H1 (cell line): ENCODE measurements around the gene YIF1B. TPM values are rescaled to one million over a fixed set of nuclear protein-coding genes. Genes with fewer than 3 reads are reported as not detected.
A peak's percentile ranks its signal among the peaks of the same experiment; 100 is the strongest.
"Not testable (repeated sequence)": the region's sequence is repeated elsewhere in the genome, so short reads cannot be mapped to it uniquely, and the experiment has no call there.

Experiments
- CTCF ChIA-PET: fragments of 300-600 bp; sonication (Branson Sonifier 250); formaldehyde crosslinking; loops from one replicate; lab custom pipeline; 2021; ENCODE audit not compliant: partially characterized antibody; lab: Charles Lee
- POLR2A ChIA-PET: fragments of 300-600 bp; sonication (Branson Sonifier 250); formaldehyde crosslinking; loops from one replicate; lab custom pipeline; 2021; ENCODE audit warnings: inconsistent platforms; ENCODE audit not compliant: partially characterized antibody; lab: Charles Lee
- DNase-seq, 2 experiments: peaks; one replicate each; pipeline versions ENCODE4 v3.0.0 to v3.0.0-alpha.2; 2010 to 2022; ENCODE audit warnings: low spot score in 2 of 2, low read depth in 1 of 2, mixed read lengths in 1 of 2
- FAIRE-seq: peaks from 2 replicates; lab custom pipeline; 2011; peaks lifted over from hg19 to GRCh38; lab: Jason Lieb, UNC
- H2AFZ ChIP-seq: 2 replicates; pipeline ENCODE4 v1.8.1; 2012; ENCODE audit warnings: low read length, inconsistent platforms
- H2AK5ac ChIP-seq: 2 replicates; pipeline ENCODE4 v1.6.1; 2013; ENCODE audit warnings: low read depth, low read length
- H2BK120ac ChIP-seq: replicated peaks from 2 replicates; pipeline ENCODE3; 2013; ENCODE audit warnings: low read depth, low read length, inconsistent platforms
- H2BK12ac ChIP-seq: 2 replicates; pipeline ENCODE4 v1.6.1; 2013; ENCODE audit warnings: low read depth, low read length
- H2BK15ac ChIP-seq: 2 replicates; pipeline ENCODE4 v1.6.1; 2013; ENCODE audit warnings: low read length
- H2BK20ac ChIP-seq: 2 replicates; pipeline ENCODE4 v1.6.1; 2013; ENCODE audit warnings: low read length
- H2BK5ac ChIP-seq: 2 replicates; pipeline ENCODE4 v1.6.1; 2013; ENCODE audit warnings: low read depth, low read length
- H3K14ac ChIP-seq: 2 replicates; pipeline ENCODE4 v1.6.1; 2013; ENCODE audit warnings: inconsistent platforms; ENCODE audit not compliant: insufficient read length
- H3K18ac ChIP-seq: 2 replicates; pipeline ENCODE4 v1.6.1; 2013; ENCODE audit warnings: low read length; ENCODE audit errors: extremely low read depth
- H3K23ac ChIP-seq: 2 replicates; pipeline ENCODE4 v1.6.1; 2013; ENCODE audit warnings: inconsistent platforms; ENCODE audit not compliant: insufficient read length
- H3K23me2 ChIP-seq: 2 replicates; pipeline ENCODE4 v1.6.1; 2013; ENCODE audit warnings: low read depth, low read length
- H3K27ac ChIP-seq: 2 replicates; pipeline ENCODE4 v1.6.1; 2011; ENCODE audit warnings: low read depth, low read length, inconsistent platforms
- H3K27me3 ChIP-seq, 4 experiments: replicated peaks in 1 of 4; 1 replicate in 1 of 4; 2 replicates in 3 of 4; pipeline versions ENCODE4 v1.6.1 to v1.8.1; 2011 to 2013; ENCODE audit warnings: low read length in 3 of 4, mild to moderate bottlenecking in 3 of 4, inconsistent platforms in 2 of 4, mixed read lengths in 2 of 4, moderate library complexity in 1 of 4; ENCODE audit not compliant: control insufficient read depth in 3 of 4, insufficient read depth in 3 of 4; ENCODE audit errors: extremely low read depth in 1 of 4
- H3K36me3 ChIP-seq, 4 experiments: 2 replicates each; pipeline versions ENCODE4 v1.6.1 to v1.8.1; 2011 to 2013; ENCODE audit warnings: mild to moderate bottlenecking in 4 of 4, low read length in 3 of 4, moderate library complexity in 2 of 4, control low read depth in 1 of 4, inconsistent platforms in 1 of 4; ENCODE audit not compliant: insufficient read depth in 4 of 4, control insufficient read depth in 2 of 4
- H3K4ac ChIP-seq: replicated peaks from 2 replicates; pipeline ENCODE3; 2013; ENCODE audit warnings: low read length, low read depth, mixed read lengths, inconsistent platforms; ENCODE audit not compliant: insufficient read length
- H3K4me1 ChIP-seq, 4 experiments: replicated peaks in 1 of 4; 1 replicate in 1 of 4; 2 replicates in 3 of 4; pipeline versions ENCODE4 v1.6.1 to v1.8.1; 2011 to 2013; ENCODE audit warnings: low read length in 3 of 4, inconsistent platforms in 2 of 4, mixed read lengths in 1 of 4; ENCODE audit not compliant: insufficient read depth in 4 of 4, control insufficient read depth in 3 of 4
- H3K4me2 ChIP-seq, 2 experiments: 2 replicates each; pipeline versions ENCODE4 v1.6.1 to v1.8.1; 2011 to 2013; ENCODE audit warnings: low read depth in 2 of 2, low read length in 2 of 2, control low read depth in 1 of 2, inconsistent platforms in 1 of 2, mild to moderate bottlenecking in 1 of 2; ENCODE audit not compliant: insufficient read depth in 1 of 2
- H3K4me3 ChIP-seq, 4 experiments: fragments of 200-600, 300-600 bp in 1 of 4; sonication (generic), shearing (Covaris generic), sonication (Bioruptor Twin) in 1 of 4; 2 replicates each; pipeline versions ENCODE4 v1.5.1 to v1.8.1; 2011 to 2016; ENCODE audit warnings: low read length in 4 of 4, low read depth in 3 of 4, control low read depth in 2 of 4, inconsistent platforms in 2 of 4, mild to moderate bottlenecking in 2 of 4, mixed read lengths in 1 of 4, moderate library complexity in 1 of 4; ENCODE audit not compliant: insufficient read depth in 2 of 4; ENCODE audit errors: extremely low read depth in 1 of 4
- H3K56ac ChIP-seq: replicated peaks from 2 replicates; pipeline ENCODE3; 2013; ENCODE audit warnings: low read depth, mild to moderate bottlenecking, mixed read lengths, low read length, inconsistent platforms; ENCODE audit not compliant: insufficient read length
- H3K79me1 ChIP-seq: 2 replicates; pipeline ENCODE4 v1.6.1; 2013; ENCODE audit warnings: low read depth, low read length, control low read depth
- H3K79me2 ChIP-seq, 2 experiments: 2 replicates each; pipeline versions ENCODE4 v1.6.1 to v1.8.1; 2012 to 2013; ENCODE audit warnings: low read length in 2 of 2, mild to moderate bottlenecking in 2 of 2, inconsistent platforms in 1 of 2; ENCODE audit not compliant: insufficient read depth in 2 of 2, control insufficient read depth in 1 of 2
- H3K9ac ChIP-seq, 4 experiments: replicated peaks in 1 of 4; 1 replicate in 1 of 4; 2 replicates in 3 of 4; pipeline versions ENCODE4 v1.6.1 to v1.8.1; 2011 to 2013; ENCODE audit warnings: low read depth in 3 of 4, low read length in 3 of 4, control low read depth in 2 of 4, mild to moderate bottlenecking in 2 of 4, moderate library complexity in 2 of 4, inconsistent platforms in 1 of 4; ENCODE audit errors: extremely low read depth in 1 of 4
- H3K9me3 ChIP-seq, 2 experiments: 2 replicates each; pipeline versions ENCODE4 v1.6.1 to v1.8.1; 2012 to 2013; ENCODE audit warnings: mild to moderate bottlenecking in 2 of 2, moderate library complexity in 2 of 2, control low read depth in 1 of 2, inconsistent platforms in 1 of 2, low read depth in 1 of 2, low read length in 1 of 2, mixed read lengths in 1 of 2; ENCODE audit not compliant: insufficient read depth in 2 of 2
- H4K20me1 ChIP-seq, 2 experiments: replicated peaks in 1 of 2; 2 replicates each; pipeline versions ENCODE3 to v1.8.1; 2011 to 2013; ENCODE audit warnings: inconsistent platforms in 2 of 2, low read length in 2 of 2, mild to moderate bottlenecking in 1 of 2; ENCODE audit not compliant: insufficient read depth in 2 of 2, control insufficient read depth in 1 of 2
- H4K5ac ChIP-seq: 2 replicates; pipeline ENCODE4 v1.6.1; 2013; ENCODE audit warnings: low read length, low read depth, mixed read lengths, inconsistent platforms; ENCODE audit not compliant: insufficient read length
- H4K8ac ChIP-seq: 2 replicates; pipeline ENCODE4 v1.8.0; 2013; ENCODE audit warnings: mild to moderate bottlenecking, moderate library complexity, low read length, inconsistent platforms; ENCODE audit not compliant: insufficient read depth; ENCODE audit errors: extremely low read depth
- H4K91ac ChIP-seq: replicated peaks from 2 replicates; pipeline ENCODE3; 2013; ENCODE audit warnings: low read length, mixed read lengths, inconsistent platforms; ENCODE audit not compliant: insufficient read length
- CREB1 ChIP-seq: IDR thresholded peaks from 2 replicates; pipeline ENCODE4 v1.6.1; 2012; ENCODE audit warnings: inconsistent platforms
- KDM4A ChIP-seq: IDR thresholded peaks from one replicate; pipeline ENCODE4 v1.7.1; 2012; ENCODE audit warnings: low read depth, mild to moderate bottlenecking, moderate library complexity, low read length, inconsistent platforms; ENCODE audit not compliant: severe bottlenecking
- SIN3A ChIP-seq, 2 experiments: IDR thresholded peaks in 1 of 2; conservative IDR thresholded peaks in 1 of 2; 2 replicates each; pipeline ENCODE4 v1.6.1; 2011 to 2012; ENCODE audit warnings: low read length in 2 of 2, improper control_type of control experiment in 1 of 2, low read depth in 1 of 2, mild to moderate bottlenecking in 1 of 2
- SP1 ChIP-seq: IDR thresholded peaks from 2 replicates; pipeline ENCODE4 v1.6.1; 2011; ENCODE audit warnings: low read depth, low read length
- SP2 ChIP-seq: IDR thresholded peaks from 2 replicates; pipeline ENCODE4 v1.6.1; 2012; ENCODE audit warnings: mild to moderate bottlenecking, low read length, inconsistent platforms
- TBP ChIP-seq: IDR thresholded peaks from 2 replicates; pipeline ENCODE4 v1.6.1; 2011; ENCODE audit warnings: low read depth, low read length, improper control_type of control experiment
- WGBS, 2 experiments: shearing (Covaris generic) in 1 of 2; methylation state at CpG; one replicate each; pipeline versions ENCODE4 v1.1.6 to v1.1.7; 2013 to 2015; ENCODE audit warnings: low lambda C conversion rate in 2 of 2, mixed read lengths in 2 of 2, inconsistent platforms in 1 of 2, low coverage in 1 of 2, missing lambda C conversion rate in 1 of 2; ENCODE audit not compliant: insufficient replicate concordance in 2 of 2, insufficient coverage in 1 of 2, insufficient read length in 1 of 2; ENCODE audit errors: extremely low coverage in 1 of 2, missing lambda C conversion rate in 1 of 2; 5-methylcytosine and 5-hydroxymethylcytosine counted together
- polyA plus RNA-seq, 7 experiments: library from polyadenylated mRNA; depleted of rRNA in 3 of 7; stranded (reverse) in 5 of 7; unstranded in 2 of 7; fragments of >200 nt in 5 of 7; fragments of 200-250 nt in 2 of 7; gene quantifications; 1 replicate in 5 of 7; 2 replicates in 1 of 7; 4 replicates in 1 of 7; pipeline versions ENCODE4 v1.2.1 to v1.2.3, GENCODE V29; 2011 to 2013; ENCODE audit warnings: missing spikeins in 2 of 7, mixed read lengths in 2 of 7
- total RNA-seq: library from RNA; stranded (reverse); fragmentation: NEBNext Ultra II Directional; extraction: Animal tissue kit (Norgen Biotek cat#: 25700); gene quantifications from 2 replicates; pipeline ENCODE4 v1.2.1, GENCODE V29; 2021

The YIF1B gene
- total and polyA plus RNA-seq, 2 of the 8 experiments (the other 6 are each of a cell fraction or from before 2014, with no cell fraction given): 89.6 to 305 TPM

DNA sequence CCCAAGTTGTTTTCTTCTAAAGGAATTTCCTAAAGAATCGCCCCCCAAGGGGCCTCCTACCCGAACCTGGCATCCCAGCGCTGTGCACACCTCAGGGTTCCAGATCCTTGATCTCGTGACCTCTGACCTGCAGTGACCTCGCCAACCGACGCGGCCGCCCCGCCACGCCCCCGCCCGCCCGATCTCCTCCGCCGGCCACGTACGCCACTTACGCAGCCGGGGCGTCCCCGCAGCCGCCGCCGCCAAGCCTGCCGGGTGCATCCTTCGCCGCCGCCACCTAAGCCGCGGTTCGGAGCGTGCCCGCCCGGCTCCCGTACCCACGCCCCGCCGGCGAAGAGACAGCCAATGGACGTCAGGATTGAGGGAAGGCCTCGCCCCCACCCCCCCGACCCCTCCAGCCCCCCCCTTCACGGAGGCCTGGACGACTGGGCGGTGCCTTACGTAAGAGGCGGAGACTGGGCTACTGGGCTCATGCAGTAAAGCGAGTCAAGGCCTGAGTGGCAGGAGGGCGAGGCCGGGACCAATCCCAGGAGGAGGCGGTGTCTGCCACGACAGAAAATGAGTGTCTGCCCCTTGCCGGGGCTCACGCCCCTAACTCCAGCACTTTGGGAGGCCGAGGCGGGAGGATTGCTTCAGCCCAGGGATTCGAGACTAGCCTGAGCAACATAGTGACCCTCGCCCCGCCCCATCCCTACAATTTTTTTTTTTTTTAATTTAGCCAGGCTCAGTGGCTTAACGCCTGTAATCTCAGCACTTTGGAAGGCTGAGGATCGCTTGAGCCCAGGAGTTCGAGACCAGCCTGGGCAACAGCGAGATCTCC is at the start of gene YIF1B (continued):
- TF ChIP-seq KDM4A (peak; percentile 18), TBP (peak; percentile 40; the same call in 1 of the 2 replicates), SIN3A (conservative IDR thresholded peaks at IDR 0.05 in 1 of 2, IDR thresholded peaks at IDR 0.05 in 1 of 2; ENCODE audit: low read depth in 1 of 2, low read length in 2 of 2) (peak in 1 of 2 experiments; percentile 17; a peak in 2 of 4 replicates), SP1 (peak; percentile 52; the same call in 1 of the 2 replicates), SP2 (no peak), CREB1 (peak; percentile 57)

DNA sequence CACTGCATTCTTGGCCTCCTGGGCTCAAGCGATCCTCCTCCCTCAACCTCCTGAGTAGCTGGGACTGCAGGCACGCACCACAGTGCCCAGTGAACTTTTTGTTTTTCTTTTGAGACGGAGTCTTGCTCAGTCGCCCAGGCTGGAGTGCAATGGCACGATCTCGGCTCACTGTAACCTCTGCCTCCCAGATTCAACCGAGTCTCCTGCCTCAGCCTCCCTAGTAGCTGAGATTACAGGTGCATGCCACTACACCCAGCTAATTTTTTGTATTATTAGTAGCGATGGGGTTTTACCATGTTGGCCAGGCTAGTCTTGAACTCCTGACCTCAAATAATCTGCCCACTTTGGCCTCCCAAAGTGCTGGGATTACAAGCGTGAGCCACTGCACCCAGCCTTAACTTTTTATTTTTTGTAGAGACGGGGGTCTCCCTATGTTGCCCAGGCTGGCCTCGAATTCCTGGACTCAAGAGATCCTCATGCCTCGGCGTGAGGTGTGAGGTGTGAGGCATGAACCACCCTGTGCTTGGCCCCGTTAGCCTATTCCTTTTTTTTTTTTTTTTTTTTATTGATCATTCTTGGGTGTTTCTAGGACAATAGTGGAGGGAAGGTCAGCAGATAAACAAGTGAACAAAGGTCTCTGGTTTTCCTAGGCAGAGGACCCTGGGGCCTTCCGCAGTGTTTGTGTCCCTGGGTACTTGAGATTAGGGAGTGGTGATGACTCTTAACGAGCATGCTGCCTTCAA is 47.4 kb upstream of the YIF1B start:
- not testable (repeated sequence) for H3K27ac ChIP-seq, DNase-seq, H3K4ac ChIP-seq, H4K5ac ChIP-seq, H3K79me1 ChIP-seq, H3K9me3 ChIP-seq, H3K4me1 ChIP-seq, FAIRE-seq, H2AK5ac ChIP-seq, H2BK12ac ChIP-seq, H3K23me2 ChIP-seq, H3K79me2 ChIP-seq, H3K9ac ChIP-seq, H3K36me3 ChIP-seq, H2BK20ac ChIP-seq, H2AFZ ChIP-seq, H3K23ac ChIP-seq, H3K56ac ChIP-seq, H4K91ac ChIP-seq, H3K18ac ChIP-seq, H4K20me1 ChIP-seq, H4K8ac ChIP-seq, H2BK15ac ChIP-seq, H3K14ac ChIP-seq, H2BK120ac ChIP-seq, H2BK5ac ChIP-seq
- whole genome bisulfite sequencing, 2 experiments: 78% methylated on average over 13 of the region's 16 CpGs; no CpG with 5 or more reads in 1 of the 2 experiments
- ChIA-PET CTCF (interaction anchor here (1.5 to 1.8 kb wide), 2 partner anchors 21 to 119 kb away, joined by 3 to 5 read pairs; no protein-coding TSS in a partner anchor), POLR2A (interaction anchor here (1.1 to 2.8 kb wide), 4 partner anchors 11 to 58 kb away, joined by 3 to 9 read pairs (median 4); no protein-coding TSS in a partner anchor)
- Histone ChIP-seq H3K27me3 (peaks cover 4 to 24% (median 19%) of the 10 kb centered on the region in 4 experiments), H3K4me2 (peak overlapping the region; percentile 71 to 76), H3K4me3 (peak overlapping the region; percentile 56 to 70 (median 60); a peak in 7 of 8 replicates)
